GM11168 (cell line): ENCODE results near the gene SLC1A2.

ENCODE experiments used
- in situ Hi-C: fragments of 300-500 bp; cut with MboI; formaldehyde crosslinking; loops from one replicate; pipeline ENCODE4 v1.12.0; 2022; ENCODE audit warnings: low sequenced_read_pairs; ENCODE audit not compliant: unreplicated experiment

Gene SLC1A2

DNA sequence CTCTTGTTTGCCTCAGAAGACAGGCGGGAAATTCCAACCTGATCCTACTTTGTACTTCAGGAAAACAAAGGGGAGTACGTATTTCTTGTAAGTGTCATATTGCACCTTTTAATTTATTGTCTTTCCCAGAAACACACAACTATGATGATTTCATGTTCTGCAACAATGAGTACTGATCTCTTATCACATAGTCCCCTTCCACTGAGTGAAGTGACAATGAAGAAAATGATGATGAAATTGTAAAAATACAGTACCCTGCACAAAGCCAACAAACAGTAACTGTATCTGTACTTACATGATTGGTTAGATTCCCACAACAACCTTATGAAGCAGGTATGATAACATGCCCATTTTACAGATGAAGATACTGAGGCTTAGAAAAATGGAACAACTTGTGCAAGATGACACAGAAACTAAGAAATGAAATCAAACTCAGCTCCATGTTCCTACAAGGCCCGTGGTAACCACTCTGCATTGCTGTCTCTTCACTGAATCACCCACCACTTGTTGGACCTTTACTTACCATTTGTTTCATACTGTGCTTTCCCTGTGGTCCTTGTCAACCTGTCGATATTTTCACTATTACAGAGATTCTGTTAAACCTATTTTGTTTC, 37.5 kb downstream of the SLC1A2 start:
- in situ Hi-C loops: loop anchor here (10.0 kb wide), 2 partner anchors 467 to 797 kb away; partner anchors contain the start of genes APIP and PDHX

DNA sequence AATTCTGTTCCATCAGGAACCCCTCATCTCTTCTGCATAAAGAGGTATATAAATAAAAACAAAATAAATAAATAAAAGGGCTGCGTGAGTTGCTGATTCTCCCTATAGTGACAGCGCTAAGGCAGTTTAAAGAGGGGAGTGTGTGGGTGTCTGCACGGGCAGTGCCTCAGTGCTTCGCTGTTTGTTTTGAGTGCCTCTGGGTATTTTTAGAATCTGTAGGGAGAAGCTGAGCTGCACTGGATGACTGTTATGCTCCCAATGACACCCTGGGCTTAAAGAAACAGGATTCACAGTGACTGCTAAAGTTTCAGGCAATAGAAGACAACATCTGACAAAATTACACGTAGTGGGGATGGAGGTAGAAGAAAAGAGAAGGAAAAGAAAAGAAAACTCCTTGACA, 38.8 kb downstream of the SLC1A2 start:
- in situ Hi-C loops: loop anchor here (10.0 kb wide), 2 partner anchors 466 to 796 kb away; partner anchors contain the start of genes APIP and PDHX

DNA sequence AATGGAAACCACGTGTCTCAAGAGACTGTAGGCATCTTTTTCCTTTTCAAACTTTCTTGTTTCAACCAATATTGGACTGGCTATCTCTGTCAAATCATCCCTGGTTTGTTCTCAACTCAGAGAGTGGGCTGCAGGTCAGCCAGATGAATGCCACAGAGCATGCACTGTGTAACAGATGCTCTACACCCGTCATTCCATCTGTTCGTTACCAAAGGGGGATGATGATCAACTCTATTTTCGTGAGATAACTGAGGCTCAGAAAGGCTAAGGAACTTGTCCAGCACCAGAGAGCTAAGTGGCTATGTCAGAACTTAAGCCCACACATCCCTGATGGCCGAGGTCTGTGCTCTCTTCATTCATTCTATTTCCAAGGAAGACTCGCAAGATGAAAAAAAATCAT, 42.1 kb downstream of the SLC1A2 start:
- in situ Hi-C loops: no loop called here

DNA sequence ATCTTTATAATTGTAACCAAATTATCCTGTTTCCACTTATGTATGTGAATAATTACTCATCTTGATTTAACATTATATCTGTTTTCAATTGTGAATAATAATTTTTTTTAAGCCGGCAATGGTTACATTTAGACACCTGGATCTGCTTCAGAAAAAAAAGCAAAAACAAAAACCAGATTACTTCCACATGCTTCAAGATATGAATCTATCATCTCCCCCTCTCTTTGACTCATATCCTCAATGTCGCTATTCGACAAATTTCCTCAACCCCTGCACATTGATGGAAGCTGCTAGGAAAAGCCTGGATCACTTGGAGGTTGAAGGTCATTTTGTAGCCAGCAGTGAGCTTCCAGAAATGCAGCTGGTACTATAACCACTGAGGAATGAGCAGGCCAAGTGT, 42.7 kb downstream of the SLC1A2 start:
- in situ Hi-C loops: no loop called here

DNA sequence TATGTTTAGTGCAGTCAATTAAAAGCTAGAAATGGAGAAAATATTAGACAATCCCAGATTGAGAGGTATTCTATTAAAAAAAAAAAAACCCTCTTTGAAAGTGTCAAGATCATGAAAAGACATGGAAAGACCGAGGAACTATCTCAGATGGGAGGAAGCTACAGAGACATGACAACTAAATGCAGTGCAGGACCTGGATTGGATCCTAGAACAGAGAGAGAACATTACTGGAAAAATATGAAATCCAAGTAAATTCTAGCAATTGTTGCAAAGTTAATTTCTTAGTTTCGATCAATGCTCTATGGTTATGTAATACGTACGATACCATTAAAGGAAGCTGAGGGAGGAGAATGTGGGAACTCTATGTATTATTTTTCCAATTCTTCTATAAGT, 43.2 kb downstream of the SLC1A2 start:
- in situ Hi-C loops: no loop called here

DNA sequence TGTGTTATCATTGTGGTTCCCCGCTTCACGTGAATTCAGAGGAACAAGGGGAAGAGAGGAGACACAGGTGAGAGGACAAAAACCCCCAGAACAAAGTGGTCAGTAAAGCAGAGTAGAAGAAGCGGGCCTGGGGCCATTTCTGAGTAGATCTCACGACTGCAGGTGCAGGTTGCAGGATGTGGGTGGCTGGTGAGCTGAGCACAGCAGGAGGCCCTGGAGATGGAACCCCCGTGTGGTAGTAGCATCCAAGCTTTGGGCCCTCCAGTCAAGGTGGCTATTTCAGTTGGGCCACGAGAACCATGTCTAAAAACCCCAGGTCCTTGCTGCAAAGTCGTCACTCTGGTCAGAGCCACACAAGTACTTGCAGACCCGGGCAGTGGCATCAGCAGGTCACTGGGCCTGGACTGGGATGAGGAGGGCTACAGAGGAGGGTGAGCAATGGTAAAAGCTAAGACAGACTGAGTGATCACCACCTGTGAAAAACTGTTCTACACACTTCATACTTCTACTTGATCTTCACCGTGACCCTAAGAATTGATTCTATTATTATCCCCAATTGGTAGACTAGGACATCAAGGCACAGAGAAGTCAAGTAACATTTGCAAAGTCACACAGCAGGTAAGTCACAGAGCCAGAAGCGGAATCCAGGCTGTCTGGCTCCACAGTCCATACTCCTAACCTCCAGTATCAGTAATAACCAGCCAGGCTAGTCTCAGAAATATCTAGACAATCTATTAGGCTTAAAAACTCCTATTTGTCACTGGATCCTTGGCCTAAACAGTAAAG, 43.8 kb downstream of the SLC1A2 start:
- in situ Hi-C loops: no loop called here

DNA sequence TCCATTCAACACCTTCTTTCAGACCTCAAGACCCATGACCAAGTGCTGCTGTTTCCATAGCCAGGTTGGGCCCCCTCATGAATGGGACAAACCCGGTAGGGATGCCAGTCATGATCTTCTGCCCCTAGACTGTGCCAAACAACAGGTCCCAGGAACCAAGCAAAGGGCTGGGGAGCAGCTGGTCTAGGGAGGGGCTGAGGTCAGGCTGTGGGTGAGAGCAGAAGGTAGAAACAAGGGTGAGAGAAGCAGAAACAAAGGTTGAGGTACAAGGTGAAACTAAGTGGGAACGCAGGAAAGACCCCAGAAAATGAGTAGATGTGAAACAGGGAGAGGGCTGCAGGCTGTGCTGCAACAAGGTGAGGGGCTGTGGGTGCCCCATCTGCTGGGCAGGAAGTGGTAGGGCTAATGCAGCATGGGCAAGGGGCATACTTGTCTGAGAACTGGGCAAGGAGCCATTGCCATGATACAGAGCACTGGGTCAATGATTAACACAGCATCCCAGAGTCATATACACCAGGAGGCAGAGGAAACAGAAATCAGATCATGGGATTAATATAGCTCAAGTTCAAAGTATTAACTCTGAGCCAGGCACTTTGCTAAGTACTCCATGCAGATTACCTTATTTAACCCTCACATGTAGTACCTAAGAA, 45.9 kb downstream of the SLC1A2 start:
- in situ Hi-C loops: no loop called here

DNA sequence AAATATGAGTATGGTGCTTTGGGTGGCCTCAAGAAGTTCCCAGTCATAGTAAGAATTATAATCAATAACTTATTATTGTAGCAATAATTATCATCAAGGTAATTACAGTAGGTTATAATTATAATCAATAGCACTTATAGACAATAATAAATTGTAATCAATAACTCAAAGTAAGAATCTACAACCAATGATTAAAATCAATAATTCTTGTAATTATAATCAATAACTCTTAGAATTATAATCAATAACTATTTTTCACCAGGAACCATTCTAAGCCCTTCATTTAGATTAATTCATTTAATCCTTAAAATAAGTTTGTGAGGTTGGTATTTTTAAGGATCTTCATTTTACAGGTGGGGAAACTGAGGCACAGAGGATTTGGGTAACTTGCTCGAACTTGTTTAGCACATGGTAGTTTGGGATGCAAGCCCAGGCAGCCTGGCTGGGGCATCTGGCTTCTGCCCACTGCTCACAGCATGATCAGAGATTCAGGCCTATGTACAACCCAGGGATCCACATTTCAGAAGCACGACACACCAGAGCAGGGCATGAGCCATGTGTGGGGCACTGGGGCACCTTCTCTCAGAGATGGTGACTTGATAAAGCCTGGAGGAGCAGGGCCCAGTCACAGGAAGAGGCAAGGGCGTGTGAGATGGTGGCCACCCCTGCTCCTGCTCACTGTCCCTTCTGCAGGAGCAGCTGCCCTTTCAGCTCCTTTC, 46.6 kb downstream of the SLC1A2 start:
- in situ Hi-C loops: no loop called here

DNA sequence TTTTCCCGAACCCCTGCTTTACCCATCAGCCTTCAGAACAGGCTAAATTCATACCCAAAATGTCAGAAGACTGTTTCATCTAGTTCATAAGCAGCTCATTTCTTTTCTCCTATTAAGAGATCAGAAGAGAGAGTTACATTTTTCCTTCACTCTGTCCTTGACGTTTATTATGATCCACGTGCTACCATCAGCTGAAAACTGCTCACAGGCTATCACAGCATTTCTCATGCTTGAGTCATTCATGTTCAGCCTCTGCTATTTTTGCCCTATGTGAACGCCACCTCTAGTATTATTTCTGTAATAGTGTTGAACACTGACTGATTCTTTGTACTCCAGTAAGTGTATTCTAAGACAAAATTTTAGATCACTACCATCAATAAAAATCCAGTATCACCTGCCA, 51.9 kb downstream of the SLC1A2 start:
- in situ Hi-C loops: no loop called here

DNA sequence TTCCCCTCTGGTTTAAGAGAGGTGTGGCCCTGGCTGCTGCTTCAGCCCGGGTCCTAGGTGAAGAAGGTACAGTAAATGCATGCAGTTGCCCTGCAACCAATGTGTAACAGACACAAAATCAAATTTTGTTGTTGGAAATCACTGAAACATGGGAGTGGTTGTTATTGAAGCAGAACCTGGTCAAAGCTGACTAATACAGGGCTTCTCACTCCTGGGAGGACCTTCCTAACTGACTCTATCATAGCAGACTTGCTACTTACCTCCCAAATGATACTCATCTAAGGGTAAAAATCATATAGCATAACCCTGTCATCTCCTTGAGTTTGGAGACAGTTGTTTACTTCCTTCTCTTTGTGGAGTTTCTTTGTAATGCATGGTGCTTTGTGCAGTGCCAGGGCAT, 52.6 kb downstream of the SLC1A2 start:
- in situ Hi-C loops: no loop called here

DNA sequence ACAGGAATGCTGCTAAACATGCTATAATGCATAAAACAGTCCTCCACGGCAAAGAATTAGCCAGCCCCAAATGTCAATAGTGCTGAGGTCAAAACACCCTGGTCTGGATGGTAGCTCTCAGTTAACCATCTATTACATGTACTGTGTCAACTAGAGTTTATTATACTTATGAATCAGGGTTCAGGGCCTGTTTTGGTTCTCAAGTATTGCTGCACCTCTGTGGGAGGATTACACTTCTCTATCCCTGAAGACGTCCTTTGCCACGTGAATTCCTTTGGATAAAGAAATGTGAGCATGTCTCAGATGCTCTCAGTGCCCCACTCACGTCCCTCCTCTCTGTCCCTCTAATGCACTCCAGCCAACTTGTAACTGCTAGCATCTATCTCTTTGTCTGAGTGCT, 53.4 kb downstream of the SLC1A2 start:
- in situ Hi-C loops: no loop called here

DNA sequence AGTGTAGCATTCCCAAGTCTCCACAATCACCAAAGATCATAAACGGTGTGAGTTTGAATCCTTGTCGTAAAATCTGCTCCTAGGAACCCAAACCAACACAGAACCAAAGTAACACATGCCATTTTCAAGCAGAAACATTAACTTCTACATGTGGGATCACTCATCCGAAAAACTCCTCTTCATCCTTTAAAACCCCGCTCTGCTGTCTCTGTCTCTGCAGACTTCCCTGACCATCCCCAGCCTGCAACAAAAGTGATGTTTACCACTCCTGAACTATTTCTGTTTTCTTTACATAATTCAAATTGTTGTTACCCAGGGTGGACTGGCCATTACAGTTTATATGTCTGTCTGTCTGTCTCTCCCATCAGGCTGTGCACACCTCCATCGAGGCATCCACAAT, 54.0 kb downstream of the SLC1A2 start:
- in situ Hi-C loops: no loop called here

DNA sequence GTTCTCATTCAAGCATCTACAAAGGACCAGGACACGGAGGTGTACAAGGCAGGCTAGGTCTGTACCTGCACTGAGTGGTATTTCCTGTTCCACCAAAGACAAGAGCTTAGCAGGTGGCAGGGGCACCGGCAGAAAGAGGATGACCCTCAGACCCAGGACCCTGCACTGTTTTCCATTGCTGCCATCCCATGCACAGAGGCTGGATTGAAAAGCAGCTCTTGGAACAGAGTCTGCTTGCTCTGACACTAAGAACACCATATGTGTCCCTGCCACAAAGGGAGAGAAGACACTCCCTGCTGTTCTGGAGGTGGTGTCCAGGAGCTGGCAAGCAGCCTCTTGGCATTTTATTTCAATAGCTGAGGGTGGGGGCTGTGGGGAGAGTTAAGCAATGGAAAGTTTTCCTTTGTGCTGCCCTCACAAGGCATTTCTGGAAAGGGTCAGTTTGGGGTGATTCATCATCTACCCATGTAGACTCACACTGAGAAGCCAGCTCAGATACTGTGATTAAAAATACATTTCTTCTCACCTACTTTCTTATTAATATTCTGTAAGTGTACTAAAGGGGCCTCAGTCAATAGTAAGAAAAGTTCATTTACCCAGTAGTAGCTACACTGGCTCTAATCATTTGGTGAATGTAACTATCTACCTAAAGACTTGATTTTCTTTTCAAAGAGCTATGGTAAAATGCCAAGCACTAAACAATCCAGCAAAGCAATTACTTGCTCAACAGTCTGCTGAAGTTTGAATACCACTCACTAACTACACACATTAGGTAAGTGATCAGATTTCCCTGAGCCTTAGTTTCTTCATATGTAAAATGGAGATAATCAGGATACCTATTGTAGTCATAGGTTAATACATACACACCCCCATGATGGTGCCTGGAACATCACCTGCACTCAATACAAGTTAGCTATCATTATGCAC, 55.2 kb downstream of the SLC1A2 start:
- in situ Hi-C loops: no loop called here

DNA sequence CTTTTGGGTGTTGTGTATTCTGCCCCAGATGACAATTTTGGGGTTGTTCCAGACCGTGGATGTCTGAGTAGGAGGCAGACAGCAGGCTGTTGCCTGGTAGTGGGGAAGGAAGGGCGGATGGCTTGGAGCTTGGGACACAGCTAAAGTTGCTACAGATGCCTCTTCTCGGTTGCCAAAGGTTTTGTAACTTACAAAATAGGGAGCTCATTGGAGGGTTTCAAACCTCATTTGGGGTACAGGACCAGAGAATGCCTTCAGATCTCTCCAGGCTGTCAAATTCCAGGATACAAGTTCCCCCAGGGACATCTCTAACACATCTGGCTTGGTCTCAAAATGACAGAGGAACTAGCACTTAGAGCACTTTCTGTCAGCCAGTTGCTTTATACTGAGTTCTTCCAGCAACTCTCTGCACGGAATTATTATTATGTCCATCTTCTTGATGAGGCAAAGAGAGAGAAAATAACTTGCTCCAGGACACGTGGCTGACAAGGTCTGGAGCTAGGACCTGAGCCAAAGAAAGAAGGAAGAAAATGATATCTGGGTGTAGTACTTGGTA, 56.0 kb downstream of the SLC1A2 start:
- in situ Hi-C loops: no loop called here

DNA sequence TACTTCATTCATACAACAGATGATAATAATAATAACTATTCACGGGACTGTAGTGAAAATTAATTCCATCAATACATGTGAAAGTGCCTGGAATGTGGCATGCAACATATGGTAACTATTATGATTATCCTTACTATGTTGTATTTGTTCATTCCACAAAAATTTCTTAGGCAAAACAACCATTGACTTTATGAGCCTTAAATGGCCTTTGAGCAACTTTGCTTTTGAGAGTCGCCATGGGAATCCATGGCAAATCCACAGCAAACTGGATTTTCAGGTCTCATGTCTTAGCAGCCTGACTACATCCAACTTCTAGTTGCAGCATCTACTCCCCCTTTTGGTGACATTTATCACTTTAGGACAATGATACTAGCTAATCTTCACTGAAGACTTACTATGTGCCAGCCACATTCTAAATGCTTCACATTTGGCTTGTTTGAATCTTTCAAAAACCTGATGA, 56.8 kb downstream of the SLC1A2 start:
- in situ Hi-C loops: no loop called here

DNA sequence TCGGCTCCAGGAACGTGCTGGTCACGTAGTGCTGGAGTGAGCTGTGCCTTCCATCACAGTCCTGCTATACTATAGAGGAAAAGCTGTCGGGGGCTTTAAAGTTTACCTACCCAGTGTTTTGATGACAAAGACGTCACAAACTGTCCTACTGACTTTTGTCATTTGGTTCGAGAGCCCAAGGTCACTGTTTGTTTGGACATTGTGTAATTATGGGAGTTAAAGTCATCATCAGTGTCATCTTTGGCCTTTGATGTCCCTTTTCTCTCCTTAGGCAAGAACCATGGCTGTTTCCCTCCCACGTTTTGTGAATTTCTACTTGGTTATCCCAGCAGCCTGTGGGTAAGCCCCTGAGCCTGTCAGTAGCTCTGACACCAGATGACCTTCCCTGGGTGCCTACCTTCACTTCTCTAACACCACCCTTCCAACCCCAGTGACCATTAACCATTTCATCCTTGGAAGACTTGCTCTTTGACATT, 59.3 kb downstream of the SLC1A2 start:
- in situ Hi-C loops: no loop called here

DNA sequence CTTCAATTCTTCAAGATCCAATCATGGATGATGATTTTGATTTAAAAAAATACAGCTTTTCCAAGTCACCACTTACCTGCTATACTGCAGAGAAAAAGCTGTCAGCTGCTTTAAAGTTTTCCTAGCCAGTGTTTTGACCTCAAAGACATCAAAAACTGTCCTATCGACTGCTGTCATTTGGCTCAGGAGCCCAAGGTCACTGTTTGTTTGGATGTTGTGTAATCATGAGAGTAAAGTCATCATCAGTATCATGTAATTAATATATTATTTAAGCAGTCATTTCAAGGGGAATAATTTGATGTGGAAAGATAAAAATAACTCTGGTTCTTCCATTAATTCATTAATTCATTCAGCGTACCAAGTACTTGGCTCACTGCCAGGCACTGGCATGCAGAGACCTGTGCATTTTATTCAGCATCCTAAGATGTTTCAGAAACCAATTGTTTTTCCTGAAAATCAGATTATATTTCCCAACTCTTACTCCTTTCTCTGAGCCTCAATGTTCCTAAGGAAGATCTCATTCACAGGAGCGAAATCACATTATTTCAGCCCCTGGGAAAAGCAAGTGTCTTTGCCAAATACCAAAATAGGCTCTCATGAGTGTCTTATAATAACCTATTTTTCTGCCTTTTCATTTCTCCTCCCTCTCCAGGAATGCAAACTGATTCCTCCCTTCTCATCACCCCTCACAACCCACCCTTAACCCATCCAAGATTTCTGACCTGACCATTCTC, 59.9 kb downstream of the SLC1A2 start:
- in situ Hi-C loops: no loop called here

DNA sequence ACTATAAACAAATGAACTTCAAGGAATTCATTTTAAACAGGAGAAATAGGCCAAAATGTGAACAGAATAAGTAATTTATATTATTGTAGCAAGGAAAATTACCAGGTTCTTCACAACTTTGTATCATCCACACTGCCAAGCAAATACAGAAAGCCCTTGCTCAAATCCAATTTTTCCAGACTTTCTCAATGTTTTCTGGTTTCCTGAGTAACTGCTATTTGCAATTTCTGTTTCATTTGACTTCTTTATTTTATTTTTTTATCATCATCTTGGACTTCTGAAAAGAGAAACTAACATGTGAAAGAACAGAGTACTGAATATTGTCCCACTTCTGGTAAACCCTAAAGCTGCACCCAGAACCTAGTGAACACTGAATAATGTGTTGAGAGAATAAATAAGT, 61.0 kb downstream of the SLC1A2 start:
- in situ Hi-C loops: no loop called here

DNA sequence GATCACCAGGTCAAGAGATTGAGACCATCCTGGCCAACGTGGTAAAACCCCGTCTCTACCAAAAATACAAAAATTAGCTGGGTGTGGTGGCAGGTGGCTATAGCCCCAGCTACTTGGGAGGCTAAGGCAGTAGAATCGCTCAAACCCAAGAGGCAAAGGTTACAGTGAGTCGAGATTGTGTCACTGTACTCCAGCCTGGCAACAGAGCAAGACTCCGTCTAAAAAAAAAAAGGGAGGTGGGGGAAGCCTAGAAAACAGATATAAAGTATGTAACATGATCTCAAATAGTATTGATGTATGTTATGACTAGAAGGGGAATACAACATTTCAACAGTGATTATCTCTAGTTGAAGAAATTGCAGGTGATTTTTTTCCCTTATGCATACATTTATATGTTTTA, 61.4 kb downstream of the SLC1A2 start:
- in situ Hi-C loops: no loop called here
